ENCODE results near the gene GDF15. TPM values are rescaled to one million over a fixed set of nuclear protein-coding genes. Genes with fewer than 3 reads are reported as not detected.

GDF15 gene
- total RNA-seq, 1 experiment from 2014 or later: 1.4 TPM

DNA sequence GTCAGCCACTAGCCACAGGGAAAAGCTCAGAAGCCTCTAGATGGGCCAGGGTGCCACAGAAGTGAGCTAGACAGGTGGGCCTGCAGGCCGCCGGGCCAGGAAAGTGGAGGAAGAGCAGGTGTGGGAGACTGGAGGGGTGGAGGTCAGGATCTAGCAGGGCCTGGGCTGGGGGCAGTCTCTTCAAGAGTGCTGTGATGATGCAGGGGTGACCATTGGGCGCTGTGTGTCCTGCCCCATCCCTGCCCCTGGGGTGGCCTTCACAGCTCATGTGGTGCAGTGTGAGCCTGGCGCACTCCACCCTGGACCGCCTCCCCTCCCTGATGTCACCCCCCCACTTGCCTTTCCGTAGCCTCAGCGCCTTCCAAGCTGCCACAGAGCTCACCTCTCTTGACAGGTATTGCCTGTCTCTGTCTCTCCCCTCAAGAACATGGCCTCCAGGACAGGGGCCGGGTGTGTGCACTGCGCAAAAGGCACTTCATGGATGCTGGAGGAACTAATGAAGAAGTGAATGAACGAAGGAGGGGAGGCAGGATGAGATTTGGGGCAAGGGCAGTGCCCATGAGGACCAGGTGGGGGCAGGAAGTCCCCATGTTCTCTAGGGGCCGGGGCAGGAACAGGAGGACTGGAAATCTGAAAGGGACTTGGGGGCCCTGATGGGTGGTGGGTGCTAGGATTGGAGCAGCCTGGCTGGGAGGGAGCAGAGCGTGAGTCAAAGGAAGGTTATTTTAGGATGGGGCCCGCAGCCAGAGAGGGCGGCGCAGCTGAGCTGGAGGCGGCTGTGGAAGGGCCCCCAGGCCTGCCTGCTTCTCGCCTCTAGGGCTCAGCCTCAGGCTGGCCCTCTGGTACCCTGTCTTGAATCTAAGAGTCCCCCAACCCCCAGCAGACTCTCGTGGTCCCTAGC is 39.8 kb downstream of the GDF15 start:
- H3K36me3 ChIP-seq (replicated peaks; ENCODE audit: control insufficient read depth, insufficient read depth, low read length): no peaks in the 10 kb centered on the region
- peak; percentile 63 for DNase-seq
- H3K4me3 ChIP-seq (ENCODE audit: insufficient read depth, low read depth, low read length): no peak overlapping the region
- peaks cover 2% of the 10 kb centered on the region; the same call in 1 of the 2 replicates for H3K27me3 ChIP-seq (ENCODE audit: control insufficient read depth, insufficient read depth, low read length)

DNA sequence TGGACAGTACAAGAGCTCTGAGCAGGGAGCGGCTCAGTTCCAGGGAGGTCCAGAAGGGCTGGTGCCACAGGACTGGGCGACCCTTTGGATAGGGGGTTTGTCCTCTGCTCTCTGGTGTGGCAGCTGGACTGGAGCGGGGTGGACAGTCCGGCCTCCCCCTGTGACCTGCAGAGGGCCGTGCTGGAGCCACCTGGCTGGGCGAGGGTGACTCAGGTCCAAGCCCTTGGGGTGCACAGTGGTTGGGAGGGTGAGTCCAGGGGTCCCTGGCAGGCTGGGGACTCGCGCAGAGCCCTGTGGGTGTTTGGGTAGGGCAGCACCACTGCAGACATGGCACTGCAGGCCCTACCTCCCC is 40.4 kb downstream of the GDF15 start:
- Histone ChIP-seq H3K36me3 (replicated peaks; ENCODE audit: control insufficient read depth, insufficient read depth, low read length) (no peaks in the 10 kb centered on the region), H3K27me3 (ENCODE audit: control insufficient read depth, insufficient read depth, low read length) (no peaks in the 10 kb centered on the region), H3K4me3 (ENCODE audit: insufficient read depth, low read depth, low read length) (no peak overlapping the region)
- DNase-seq: peak; percentile 49

DNA sequence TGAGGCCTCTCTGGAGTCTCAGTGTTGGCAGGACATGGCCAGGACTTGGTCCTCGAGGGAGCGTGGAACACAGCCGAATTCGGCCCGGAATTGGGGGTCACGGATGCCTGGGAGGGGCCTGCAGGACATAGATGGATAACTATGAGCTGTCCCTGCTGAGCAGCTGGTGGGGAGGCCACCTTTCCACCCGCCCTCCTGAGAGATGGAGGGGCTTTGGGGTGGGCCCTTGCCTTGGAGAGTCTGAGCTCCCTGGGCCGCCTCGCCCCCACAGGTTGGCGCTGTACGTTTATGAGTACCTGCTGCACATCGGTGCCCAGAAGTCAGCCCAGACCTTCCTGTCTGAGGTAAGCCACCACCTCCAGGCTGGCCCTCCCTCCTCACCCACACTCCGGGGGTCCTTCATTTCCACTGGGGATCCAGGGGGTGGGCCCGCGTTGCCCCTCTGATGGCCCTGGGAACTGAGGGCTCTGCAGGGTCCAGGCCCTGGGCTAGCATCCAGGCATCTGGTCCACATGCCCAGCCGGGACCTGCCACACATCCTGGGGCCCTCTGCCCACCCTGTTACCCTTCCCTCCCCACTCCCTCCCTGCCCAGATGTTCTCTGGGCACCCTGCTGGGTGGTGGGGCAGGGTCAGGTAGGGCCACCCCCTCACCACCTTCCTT is 41.3 kb downstream of the GDF15 start:
- Histone ChIP-seq H3K4me3 (ENCODE audit: insufficient read depth, low read depth, low read length) (no peak overlapping the region), H3K36me3 (replicated peaks; ENCODE audit: control insufficient read depth, insufficient read depth, low read length) (no peaks in the 10 kb centered on the region), H3K27me3 (ENCODE audit: control insufficient read depth, insufficient read depth, low read length) (no peaks in the 10 kb centered on the region)
- no peak for DNase-seq

DNA sequence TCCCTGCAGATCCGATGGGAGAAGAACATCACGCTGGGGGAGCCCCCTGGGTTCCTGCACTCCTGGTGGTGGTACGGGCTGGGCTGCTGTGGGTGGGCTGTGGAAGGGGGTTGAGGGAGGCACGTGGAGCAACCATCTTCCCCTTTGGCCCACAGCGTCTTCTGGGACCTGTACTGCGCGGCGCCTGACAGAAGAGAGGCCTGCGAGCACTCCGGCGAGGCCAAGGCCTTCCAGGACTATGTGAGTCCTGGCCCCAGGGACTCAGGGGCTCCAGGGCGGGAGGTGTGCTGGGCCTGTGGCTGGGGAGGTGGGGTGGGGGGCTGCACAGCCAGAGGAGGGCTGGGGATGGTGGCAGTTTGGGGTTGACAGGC is 41.8 kb downstream of the GDF15 start:
- no peaks in the 10 kb centered on the region for H3K27me3 ChIP-seq (ENCODE audit: control insufficient read depth, insufficient read depth, low read length)
- no peak overlapping the region for H3K4me3 ChIP-seq (ENCODE audit: insufficient read depth, low read depth, low read length)
- no peak for DNase-seq
- H3K36me3 ChIP-seq (replicated peaks; ENCODE audit: control insufficient read depth, insufficient read depth, low read length): no peaks in the 10 kb centered on the region

DNA sequence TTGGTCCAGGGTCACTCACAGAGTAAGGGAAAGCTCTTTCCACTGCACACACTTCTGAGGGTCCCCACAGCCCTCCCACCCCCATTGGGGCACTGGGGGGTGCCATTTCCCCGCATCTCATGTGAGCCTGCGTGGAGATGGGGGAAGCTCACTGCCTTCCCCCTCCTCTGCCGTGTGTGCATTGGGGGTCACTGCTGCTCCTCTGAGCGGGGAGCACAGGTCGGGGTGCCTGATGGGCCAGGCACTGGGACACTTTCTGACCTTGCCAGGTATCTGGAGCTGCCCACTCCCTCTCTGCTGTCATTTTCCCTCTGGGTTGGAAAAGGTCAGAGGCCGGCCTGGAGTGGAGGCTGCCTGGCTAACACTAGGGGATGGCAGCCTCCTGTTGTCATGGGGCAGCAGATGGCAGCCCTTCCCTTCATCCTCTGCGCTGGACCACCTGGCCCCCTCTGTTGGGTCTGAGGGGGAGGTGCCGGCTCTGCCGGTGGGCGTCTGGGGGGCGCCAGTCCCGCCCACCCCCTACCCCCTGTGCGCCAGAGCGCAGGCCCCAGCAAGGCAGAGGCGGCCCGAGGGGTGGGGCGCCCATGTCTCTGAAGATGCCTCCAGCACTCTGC is 42.3 kb downstream of the GDF15 start:
- Histone ChIP-seq H3K27me3 (ENCODE audit: control insufficient read depth, insufficient read depth, low read length) (no peaks in the 10 kb centered on the region), H3K36me3 (replicated peaks; ENCODE audit: control insufficient read depth, insufficient read depth, low read length) (no peaks in the 10 kb centered on the region), H3K4me3 (ENCODE audit: insufficient read depth, low read depth, low read length) (no peak overlapping the region)
- DNase-seq: no peak

DNA sequence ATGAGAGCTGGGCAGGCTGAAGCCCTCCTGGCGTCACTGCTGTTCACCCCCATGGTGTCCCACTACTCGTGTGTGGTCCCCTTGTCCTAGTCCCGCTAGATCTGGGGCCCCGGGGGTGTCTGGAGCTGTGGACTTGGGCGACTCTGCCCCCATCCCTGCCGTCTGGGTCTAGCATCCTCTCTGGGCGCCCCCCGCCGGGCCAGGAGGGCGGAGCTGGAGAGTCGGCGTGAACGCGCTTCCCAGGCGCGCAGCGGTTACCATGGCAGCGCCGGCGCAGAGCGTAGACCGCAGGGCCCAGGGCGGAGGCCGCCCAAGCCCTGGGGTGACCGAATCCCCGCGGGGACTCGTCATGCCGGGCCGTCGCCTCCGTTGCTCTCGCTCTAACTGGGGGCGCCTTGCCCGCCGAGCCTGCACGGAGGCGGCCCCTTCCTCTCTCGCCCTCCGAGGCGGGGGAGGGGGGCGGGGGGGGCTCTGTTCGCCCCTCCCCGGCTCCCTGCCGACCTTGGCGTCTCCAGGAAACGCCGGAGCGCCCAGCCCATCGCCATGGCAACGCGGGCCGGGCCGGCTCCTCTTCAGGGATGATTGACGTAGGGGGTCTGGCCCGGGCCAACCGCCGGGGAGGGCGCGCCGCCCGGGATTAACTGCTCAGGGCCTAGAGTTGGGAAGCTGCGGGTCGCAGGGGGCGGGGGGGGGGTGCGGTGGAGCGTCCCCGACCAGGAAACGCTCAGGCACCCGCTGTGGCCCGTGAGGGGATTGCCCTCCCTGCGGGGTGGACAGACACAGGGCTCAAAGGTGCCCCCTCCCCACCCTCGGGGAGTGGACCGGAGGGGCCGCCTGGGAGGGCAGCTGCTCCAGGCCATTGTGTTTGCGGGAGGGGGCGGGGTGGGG is 43.1 kb downstream of the GDF15 start:
- Histone ChIP-seq H3K27me3 (ENCODE audit: control insufficient read depth, insufficient read depth, low read length) (no peaks in the 10 kb centered on the region), H3K4me3 (ENCODE audit: insufficient read depth, low read depth, low read length) (peak overlapping the region; percentile 51), H3K36me3 (replicated peaks; ENCODE audit: control insufficient read depth, insufficient read depth, low read length) (no peaks in the 10 kb centered on the region)
- peak; percentile 99 for DNase-seq

DNA sequence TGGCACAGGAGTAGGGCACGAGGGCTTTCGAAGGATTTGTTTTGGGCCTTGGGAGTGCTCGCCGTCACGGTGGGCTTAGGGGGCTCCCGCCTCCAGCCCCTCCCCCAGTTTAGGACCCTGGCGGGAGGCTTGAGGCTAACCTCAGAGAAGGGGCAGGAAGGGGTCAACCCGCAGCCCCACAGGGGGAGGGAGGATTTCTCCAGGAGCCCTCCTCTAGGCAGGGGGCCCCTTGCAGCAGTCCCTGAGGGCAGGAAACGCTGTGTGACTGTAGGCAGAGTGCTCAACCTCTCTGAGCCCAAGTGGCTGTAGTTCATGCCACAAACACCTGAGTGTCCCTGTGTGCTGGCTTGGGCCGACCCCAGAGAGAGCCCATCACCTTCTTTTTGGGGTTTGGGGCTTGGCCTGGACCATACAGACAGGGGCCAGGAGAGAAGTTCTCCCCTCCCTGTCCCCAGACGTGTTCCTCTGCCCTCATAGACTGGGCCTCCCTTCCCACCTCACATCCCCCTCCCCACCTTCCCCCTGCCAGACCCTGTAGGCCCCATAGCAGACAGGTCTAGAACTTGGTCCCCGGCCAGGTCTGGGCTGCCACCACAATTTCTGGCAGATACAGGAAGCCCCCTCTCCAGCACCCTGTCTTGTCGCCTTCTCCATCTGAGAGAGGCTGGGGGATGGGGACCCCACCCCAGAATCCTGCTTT is 43.9 kb downstream of the GDF15 start:
- Histone ChIP-seq H3K36me3 (replicated peaks; ENCODE audit: control insufficient read depth, insufficient read depth, low read length) (no peaks in the 10 kb centered on the region; the same call in 1 of the 2 replicates), H3K4me3 (ENCODE audit: insufficient read depth, low read depth, low read length) (peak overlapping the region; percentile 51), H3K27me3 (ENCODE audit: control insufficient read depth, insufficient read depth, low read length) (no peaks in the 10 kb centered on the region)
- no peak for DNase-seq

DNA sequence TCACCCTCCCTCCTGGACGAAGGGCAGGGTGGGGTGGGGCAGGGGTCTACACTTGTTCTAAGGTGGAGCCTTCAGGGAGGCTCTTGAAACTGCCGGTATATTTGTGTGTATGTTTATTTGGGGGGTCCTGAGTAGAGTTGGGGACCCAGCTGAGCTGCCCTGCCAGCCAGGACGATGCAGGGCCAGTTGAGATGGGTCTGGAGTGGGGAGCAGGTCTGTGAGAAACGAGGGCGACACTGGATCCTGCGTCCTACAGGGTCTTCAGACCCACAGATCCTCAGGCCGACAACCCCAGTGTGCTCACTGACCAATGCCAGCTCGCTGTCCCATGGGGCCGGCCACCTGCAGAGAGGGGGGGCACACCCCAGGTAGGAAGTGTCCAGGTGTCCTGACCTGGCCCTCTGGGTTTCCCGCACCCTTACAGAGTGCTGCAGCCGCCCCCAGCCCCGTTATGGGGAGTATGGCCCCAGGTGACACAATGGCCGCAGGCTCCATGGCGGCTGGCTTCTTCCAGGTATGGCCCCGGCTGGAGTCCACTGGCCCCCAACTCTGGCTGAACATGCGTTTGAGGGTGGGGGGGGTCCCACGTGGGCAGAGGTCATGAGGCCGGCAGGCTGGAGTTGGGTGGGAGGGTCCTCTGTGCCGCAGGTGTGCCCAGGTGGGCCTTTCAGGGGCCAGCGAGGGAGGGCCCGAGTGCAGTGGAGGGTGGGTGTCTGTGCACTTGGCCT is 44.6 kb downstream of the GDF15 start:
- DNase-seq: no peak
- Histone ChIP-seq H3K36me3 (replicated peaks; ENCODE audit: control insufficient read depth, insufficient read depth, low read length) (no peaks in the 10 kb centered on the region; the same call in 1 of the 2 replicates), H3K4me3 (ENCODE audit: insufficient read depth, low read depth, low read length) (no peak overlapping the region), H3K27me3 (ENCODE audit: control insufficient read depth, insufficient read depth, low read length) (no peaks in the 10 kb centered on the region)

DNA sequence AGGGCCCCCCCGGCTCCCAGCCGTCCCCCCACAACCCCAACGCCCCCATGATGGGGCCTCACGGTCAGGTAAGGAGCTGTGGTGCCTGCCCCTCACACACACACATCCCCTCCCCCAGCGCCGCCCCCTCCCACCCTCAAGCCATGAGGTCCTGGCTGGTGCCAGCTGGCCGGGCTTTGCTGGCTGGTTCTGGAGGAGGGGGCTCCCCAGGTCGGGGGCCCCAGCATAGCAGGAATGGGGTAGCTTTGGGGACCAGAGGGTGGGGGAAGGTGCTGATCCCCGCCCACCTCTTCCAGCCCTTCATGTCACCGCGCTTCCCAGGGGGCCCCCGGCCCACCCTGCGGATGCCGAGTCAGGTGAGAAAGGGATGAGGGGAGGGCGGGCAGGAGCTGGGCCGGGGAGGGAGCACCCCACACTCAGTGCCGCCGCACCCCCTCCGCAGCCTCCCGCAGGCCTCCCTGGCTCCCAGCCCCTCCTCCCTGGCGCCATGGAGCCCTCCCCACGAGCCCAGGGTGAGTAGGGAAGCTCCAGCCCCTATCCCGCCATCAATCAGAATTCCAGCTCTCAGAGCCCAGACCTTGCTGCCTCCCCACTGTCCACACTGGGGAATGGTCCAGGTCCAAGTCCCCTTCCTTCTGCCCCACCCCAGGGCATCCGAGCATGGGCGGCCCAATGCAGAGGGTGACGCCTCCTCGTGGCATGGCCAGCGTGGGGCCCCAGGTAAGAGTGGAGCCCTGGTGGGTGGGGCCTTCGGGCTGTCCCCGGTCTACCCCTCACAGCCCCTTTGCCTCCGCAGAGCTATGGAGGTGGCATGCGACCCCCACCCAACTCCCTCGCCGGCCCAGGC is 45.6 kb downstream of the GDF15 start:
- H3K36me3 ChIP-seq (replicated peaks; ENCODE audit: control insufficient read depth, insufficient read depth, low read length): peaks cover 9% of the 10 kb centered on the region
- peak; percentile 77 for DNase-seq
- H3K4me3 ChIP-seq (ENCODE audit: insufficient read depth, low read depth, low read length): no peak overlapping the region
- no peaks in the 10 kb centered on the region for H3K27me3 ChIP-seq (ENCODE audit: control insufficient read depth, insufficient read depth, low read length)

DNA sequence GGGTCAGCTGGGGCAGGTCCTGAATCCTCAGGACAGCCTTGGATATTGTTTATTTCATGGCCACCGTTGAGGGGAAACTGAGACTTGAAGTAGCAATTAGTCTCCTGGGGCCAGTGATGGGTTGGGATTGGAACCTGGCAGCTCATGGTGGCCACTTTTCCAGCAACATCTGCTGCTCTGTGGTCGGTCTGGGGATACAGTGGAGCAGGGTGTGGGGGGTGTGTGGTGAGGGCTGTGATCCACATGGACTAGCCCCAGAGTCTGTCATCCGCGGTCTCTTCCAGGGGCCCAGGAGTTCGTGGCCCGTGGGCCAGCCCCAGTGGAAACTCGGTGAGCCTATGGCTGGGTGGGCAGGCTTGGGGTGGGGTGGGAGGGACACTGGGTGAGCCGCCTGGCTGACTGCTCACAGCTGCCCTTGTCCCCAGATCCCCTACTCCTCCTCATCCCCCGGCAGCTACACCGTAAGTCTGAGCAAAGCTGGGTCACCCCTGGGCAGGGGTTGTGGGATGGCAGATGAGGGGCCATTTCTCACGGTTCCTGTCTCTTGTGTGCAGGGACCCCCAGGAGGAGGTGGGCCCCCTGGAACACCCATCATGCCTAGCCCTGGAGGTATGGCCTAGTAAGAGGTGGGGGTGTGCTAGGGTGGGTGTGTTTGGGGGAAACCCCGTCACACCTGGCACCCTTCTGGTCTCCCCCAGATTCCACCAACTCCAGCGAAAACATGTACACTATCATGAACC is 46.5 kb downstream of the GDF15 start:
- Histone ChIP-seq H3K27me3 (ENCODE audit: control insufficient read depth, insufficient read depth, low read length) (no peaks in the 10 kb centered on the region), H3K36me3 (replicated peaks; ENCODE audit: control insufficient read depth, insufficient read depth, low read length) (peaks cover 9% of the 10 kb centered on the region), H3K4me3 (ENCODE audit: insufficient read depth, low read depth, low read length) (peak overlapping the region; percentile 53)
- peak; percentile 68 for DNase-seq

DNA sequence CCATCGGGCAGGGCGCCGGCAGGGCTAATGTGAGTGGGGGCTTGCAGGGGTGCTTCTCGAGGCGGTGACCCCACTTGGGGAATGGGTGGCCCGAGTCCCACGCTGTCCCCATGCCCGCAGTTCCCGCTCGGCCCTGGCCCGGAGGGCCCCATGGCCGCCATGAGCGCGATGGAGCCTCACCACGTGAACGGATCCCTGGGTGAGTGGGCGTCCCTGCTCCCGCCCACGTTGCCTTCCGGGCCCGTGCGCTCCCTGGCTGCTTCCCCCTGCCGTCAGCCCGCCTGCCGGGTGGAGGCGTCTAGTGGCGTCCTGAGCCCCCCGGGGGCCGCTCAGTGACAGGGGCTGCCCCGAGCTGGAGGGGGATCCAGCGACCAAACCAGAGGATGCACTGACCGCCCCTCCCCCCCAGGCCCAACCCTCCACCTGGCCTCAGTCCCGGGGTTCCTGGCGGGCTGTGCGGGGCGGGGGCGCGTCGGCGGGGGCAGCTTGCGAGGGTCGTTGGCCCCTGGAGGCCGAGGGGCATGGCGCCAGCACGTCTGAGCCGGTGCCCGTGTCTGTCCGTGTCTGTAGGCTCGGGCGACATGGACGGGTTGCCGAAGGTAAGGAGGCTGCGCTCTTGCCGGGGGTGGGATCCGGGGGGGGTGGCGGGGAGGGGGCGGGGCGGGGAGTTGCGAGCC is 47.2 kb downstream of the GDF15 start:
- peak; percentile 89 for DNase-seq
- Histone ChIP-seq H3K36me3 (replicated peaks; ENCODE audit: control insufficient read depth, insufficient read depth, low read length) (peaks cover 9% of the 10 kb centered on the region), H3K4me3 (ENCODE audit: insufficient read depth, low read depth, low read length) (peak overlapping the region; percentile 53), H3K27me3 (ENCODE audit: control insufficient read depth, insufficient read depth, low read length) (no peaks in the 10 kb centered on the region)

Measured in H7 (cell line).